Left lobe of liver (tissue), 2 donors: ENCODE results near the gene PDCD11. TPM values are rescaled to one million over a fixed set of nuclear protein-coding genes. Genes with fewer than 3 reads are reported as not detected.

Experiments used
- ATAC-seq: fragments of 200-7000 bp; cut with Tn5 transposase; one replicate; pipeline ENCODE4 v1.9.1; 2020; ENCODE audit warnings: mild to moderate bottlenecking, moderate library complexity
- DNase-seq: peaks from one replicate; pipeline ENCODE4 v3.0.0-alpha.2; 2020; ENCODE audit warnings: low spot score
- total RNA-seq: library from RNA; stranded (reverse); gene quantifications from one replicate; pipeline ENCODE4 v1.2.1, GENCODE V29; 2021
- donor health status: DM: no; HTN: no; CAD: no; lungs with moderate emphysema.
- donor health status: DM: no; HTN: yes; CAD: no.

PDCD11 gene
- total RNA-seq, 1 donor from 2014 or later, result 9.0 TPM

GRCh38 chr10:103448746-103449145 is 52.3 kb downstream of the PDCD11 start:
- ATAC-seq, result no peak

DNA sequence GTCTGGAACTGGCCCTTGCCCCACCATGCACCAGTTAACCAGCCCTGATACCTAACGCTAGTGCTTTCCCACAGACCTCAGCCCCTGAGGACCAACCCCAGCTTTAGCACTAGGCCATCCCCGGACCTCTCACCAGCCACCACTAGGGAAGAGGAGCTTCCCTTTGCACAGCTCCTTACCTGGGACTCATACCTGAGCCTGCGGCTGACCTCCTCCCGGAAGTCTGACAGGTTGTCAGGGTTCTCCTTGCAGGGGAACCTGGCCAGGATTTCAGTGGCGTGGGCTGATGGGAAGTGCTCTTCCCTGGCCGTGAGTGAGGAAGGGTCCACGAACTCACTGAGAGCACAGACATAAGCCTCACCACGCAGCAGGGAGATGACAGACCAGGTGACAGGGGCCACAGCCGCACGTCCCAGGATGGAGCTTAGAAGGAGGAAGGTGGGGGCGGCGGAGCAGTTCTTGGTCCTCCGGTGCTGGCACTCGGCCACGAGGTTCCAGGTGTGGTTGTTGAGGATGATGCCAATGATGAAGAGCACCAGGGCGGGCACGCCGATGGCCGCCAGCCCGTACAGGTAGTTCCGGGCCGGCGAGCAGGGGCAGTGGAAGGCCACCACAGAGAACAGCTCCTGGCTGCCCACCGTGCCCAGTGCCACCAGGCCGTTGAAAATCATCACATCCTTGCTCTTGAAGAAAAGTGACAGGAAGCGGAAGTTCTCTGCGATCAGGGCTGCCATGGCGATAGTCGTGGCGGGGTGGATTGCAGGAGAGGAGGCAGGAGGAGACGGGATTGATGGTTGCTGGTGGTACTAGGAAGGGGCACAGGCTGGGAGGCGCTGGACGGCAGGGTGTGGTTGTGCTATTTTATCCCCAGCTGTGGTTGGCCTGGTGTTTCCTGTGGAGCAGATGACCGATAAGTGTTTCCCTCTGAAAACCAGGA is 53.0 kb downstream of the PDCD11 start:
- DNase-seq, result no peak
- ATAC-seq, result no peak

More at GRCh38 chr10:103448746-103449145, 52.3 kb downstream of the PDCD11 start:
- DNase-seq, result no peak

- ATAC-seq, result no peak
- no peak for DNase-seq
These were observed 53.8 kb downstream of the PDCD11 start for GRCh38 chr10:103450201-103450695.

DNA sequence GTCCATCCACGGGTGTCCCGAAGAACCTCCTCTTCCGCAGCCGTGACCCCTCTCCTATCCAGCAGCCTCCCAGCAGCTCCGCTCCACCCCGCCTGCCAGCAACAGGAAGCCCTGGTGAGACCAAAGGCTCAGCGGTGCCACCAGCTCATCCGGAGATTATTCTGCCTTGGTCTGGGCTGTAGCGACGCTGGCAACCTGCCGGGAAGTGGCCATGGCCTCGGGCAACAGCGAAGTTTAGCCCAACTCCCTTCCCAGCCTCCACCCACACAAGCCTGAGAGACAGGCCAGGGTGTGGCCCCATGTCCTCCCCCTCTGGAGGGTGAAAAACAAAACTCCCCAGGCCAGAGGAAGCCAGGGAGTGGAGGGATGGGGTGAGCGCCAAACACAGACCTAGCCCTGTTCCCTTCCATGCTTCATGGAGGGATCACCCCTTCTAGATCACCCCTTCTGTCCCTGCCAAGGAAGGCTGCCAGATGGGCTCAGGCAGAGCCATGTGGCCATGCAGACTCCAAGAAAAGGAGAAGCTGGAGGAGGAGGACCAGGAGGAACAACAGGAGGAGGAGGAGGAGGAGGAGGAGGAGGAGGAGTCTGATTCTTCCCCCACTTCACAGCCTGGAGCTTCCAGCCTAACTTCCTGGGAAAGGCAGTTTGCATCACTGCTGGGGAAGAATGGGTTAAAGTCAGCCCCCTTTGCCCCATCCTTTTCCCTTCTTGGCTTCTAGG is 54.8 kb downstream of the PDCD11 start:
- ATAC-seq (peak; percentile 45), DNase-seq (no peak)

DNA sequence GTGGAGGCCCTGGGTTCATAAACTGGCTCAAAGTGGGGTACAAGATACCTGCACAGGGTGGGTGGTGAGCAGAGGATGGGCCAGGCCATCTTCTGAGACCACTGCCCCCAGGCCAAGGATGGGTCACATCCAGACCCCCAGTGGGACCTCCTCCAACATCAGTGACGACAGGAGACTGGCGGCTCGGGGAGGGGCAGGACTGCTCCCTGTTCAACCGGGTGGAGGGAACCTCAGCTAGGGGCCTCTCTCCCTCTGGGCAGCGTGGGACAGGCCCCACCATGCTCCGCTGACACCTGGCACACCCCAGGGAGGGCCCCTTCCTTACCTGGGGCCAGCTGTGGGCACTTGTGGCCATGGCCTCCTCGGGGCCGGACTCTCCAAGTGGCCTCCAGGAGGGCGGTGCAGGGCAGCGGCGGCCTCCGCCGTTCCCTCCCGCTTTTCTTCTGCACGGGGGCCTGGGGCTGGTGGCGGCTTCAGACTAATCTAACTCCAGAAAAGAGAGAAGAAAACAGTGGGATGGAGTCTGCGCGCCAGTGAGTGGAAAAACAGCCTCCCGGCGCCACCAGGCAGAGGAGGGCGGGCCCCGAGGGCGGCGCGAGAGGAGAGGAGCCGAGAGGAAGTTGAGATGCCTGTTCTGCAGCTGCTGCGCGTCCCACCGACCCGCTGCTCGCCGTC is 55.5 kb downstream of the PDCD11 start, which contains the start of gene CALHM2:
CALHM2 (minus strand) TSS at position 540 of the 675 bp plus-strand sequence. CDS start 2,429 bp downstream, outside the sequence.
- DNase-seq, result no peak
- peak; percentile 61 for ATAC-seq

DNA sequence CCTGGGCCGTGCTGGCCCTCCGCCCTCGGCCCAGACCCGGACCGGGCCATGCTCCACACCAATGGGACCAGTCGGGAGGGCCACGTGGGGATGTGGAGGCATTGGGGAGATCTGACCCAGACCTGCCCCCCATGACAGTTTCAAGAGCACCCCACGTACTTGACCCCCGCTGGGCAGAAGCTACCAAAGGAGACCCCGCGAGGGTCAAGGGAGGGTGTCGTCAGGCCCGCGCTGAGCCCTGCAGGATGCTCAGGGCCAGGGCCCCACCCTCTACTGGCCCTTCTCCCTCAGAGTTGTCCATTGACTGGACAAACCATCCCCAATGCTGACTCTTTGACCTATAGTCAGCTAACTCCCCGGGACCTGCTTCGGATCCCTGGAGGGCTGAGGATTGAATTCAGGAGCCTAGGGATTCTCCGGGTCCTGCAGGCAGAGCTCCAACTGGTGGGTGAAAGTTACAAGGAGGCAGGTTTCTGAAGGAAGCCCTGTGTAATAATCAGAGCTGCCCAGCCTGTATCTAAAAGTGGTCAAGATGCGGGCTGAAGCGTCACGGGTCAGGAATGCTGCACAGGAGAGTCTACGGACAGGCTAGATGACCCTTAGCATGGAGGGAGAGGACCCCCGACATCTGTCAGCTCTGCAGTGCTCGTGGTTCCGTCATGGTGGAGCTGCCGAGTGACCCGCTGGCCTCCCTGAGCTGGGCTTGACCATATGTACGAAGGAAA is 56.2 kb downstream of the PDCD11 start:
- no peak for DNase-seq
- no peak for ATAC-seq

GRCh38 chr10:103454026-103454425 is 57.6 kb downstream of the PDCD11 start:
- no peak for DNase-seq
- no peak for ATAC-seq

DNA sequence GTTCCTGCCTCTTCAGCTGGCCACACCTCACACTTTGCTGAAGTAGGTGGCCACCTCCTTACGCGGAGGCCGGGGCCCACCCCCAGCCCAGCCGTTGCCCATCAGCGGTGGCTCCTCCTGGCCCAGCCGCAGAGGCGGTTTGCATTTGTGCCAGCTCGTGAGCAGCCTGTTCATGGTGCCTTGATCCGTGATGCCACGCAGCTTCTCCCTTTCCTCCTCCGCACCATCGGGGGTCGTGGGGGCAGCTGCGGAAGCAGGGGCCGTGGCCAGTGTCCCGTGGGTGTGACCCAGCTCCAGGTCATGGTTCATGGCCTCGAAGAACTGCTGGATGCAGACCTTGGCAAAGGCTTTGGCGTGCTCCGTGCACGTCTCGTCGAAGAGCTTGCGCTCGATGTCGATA is 58.8 kb downstream of the PDCD11 start:
- DNase-seq, result no peak
- no peak for ATAC-seq

DNA sequence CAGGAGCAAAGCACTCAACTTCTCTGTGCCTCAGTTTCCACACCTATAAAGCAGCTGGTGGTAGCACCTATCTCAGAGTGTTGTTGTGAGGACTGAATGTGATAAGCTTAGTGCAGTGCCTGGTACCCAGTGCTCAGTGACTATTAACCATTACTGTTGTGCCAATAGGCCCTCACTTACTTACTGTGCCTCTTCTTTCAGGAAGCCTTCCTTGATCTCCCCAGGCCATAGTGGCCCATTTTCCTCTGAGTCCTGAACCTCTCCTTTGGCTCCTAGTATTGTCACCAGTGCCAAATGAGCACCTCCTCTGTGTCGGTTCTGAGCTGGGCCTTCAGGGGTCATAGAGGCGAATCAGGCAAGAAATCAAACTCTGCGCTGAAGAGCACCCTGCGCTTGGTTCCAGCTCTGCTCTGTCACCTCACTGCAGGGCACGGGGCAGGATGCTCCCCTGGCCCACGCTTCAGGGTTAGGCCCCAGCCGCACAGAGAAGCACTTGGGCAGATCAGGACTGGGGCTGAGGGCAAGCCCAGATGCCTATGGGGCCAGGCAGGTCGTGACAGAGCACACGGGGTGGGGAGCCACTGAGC is 59.7 kb downstream of the PDCD11 start:
- ATAC-seq, result no peak
- no peak for DNase-seq

DNA sequence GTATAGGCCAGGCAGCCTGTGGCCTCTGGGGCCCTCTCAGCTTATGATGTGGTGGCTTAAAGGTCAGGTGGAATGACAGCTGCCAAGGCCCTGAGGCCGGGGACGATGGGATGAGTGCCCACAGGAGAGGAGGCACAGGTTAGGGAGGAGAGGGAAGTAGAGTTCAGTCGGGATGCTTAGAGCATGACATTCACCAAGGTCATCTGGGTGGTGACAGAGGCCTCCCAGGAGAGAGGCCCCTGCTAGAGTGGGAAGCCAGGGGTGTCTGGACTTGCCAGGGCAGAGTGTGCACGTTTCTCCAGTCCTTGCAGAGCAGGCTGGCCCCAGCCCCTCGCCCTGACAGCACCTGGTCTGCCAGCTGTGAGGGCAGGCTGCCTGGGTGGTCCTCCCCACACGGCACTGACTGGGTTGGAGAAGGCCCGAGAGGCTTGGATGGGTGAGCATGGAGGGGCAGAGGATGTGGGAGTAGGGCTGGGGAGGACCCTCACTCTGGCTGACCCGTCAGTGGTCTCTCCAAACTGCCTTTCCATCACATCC is 60.8 kb downstream of the PDCD11 start:
- ATAC-seq (no peak), DNase-seq (no peak)

DNA sequence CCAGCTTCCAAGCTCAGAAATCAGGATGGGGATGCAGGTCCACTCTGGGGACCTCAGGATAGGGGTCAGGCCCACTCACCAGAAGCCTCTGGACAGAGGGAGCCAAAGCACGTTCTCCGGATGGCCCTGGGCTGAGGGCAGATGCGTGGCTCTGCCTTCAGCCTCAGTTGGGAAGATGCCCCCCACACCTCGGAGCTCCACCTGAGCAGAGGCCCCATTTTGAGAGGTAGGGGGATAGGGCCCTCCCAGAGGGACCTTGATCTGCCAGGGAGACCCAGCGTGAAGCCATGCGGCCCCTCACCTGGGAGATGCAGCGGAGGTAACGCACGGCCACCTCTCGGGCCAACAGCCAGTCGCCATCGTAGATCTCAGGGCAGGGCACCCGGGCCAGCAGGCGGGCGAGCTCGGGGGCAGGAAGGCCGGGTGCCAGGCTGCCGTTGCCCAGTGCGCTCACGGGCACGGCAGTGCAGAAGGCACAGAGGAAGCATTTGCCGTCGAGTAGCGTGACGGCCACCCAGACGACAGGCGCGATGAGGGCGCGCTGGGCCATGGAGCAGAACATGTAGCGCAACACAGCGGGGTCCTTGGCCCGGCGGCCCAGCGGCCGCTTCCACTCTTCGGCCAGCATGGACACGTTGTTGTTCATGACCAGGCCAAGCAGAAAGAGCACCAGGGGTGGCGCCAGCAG is 61.6 kb downstream of the PDCD11 start:
- DNase-seq, result no peak
- no peak for ATAC-seq

- ATAC-seq (no peak), DNase-seq (no peak)
These were observed 62.3 kb downstream of the PDCD11 start, which contains the start of gene CALHM1 for GRCh38 chr10:103458720-103459119. Gene CALHM1 (minus strand): TSS chr10:103458900. CDS start chr10:103458751, 149 bp downstream.

GRCh38 chr10:103459615-103460014 is 63.2 kb downstream of the PDCD11 start:
- DNase-seq, result no peak

DNA sequence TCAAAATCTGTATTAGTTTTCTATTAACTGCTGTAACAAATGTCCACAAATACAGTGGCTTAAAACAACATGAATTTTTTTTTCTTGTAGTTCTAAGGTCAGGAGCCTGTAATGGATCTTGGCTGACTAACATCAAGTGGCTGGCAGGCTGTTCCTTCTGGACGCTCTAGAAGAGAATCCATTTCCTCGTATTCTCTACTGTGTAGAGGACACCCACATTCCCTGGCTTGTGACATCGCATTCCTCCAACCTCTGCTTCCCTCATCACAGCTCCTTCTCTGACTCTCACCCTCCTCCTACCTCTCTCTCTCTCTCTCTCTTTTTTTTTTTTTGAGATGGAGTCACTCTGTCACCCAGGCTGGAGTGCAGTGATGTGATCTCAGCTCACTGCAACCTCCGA is 67.1 kb downstream of the PDCD11 start:
- no peak for DNase-seq
- ATAC-seq, result no peak

More at GRCh38 chr10:103459615-103460014, 63.2 kb downstream of the PDCD11 start:
- no peak for ATAC-seq

GRCh38 chr10:103465411-103466179 is 69.2 kb downstream of the PDCD11 start:
- DNase-seq (no peak), ATAC-seq (no peak)

GRCh38 chr10:103466734-103467133 is 70.3 kb downstream of the PDCD11 start:
- ATAC-seq (no peak), DNase-seq (no peak)

DNA sequence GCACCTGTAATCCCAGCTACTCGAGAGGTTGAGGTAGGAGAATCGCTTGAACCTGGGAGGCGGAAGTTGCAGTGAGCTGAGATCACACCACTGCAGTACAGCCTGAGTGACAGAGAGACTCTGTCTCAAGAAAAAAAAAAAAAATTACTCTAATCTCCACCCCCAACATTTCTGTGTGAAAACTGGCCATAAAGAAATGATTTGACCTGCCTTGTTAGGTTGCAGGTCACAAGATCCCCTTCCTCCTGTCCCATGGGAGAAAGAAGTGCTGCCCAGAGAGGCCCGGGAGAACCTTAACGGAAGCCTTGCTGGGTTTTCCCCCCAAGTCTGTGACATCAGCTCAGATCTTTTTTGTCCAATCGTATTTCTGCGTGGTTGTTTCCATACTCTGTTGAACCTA is 71.0 kb downstream of the PDCD11 start:
- ATAC-seq (no peak), DNase-seq (no peak)

DNA sequence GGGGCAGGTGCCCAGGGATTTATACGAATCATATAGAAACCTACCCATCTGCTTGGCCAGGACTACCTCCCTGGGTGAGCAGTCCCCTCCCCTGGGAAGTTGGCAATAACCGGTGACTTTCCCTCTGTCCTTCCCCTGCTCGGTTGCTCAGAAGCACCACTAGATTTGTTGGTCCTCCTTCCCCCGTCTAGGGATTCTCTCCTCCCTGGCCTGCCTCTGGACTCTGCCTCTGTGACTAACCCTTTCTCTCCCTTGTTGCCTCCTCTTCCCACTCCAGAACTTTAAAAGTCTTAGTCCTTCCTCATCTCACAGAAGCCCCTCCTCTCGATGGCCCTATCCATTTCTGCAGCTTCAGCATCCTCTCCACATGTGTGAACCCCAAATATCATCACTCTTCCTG is 72.8 kb downstream of the PDCD11 start:
- ATAC-seq (no peak), DNase-seq (no peak)
